Fibroblast of mammary gland (primary cell): ENCODE measurements around the gene AKAP12.

ENCODE experiments used
- DNase-seq: peaks from one replicate; pipeline ENCODE4 v3.0.0-alpha.2; 2010; ENCODE audit warnings: low read depth
- H3K4me3 ChIP-seq: 2 replicates; pipeline ENCODE4 v1.5.1; 2011; ENCODE audit warnings: low read depth, mild to moderate bottlenecking, low read length, moderate library complexity; ENCODE audit not compliant: control insufficient read depth
- TF ChIP-seq, protein P1 (sequence below): conservative IDR thresholded peaks from 2 replicates; pipeline ENCODE4 v1.5.1; 2011; ENCODE audit warnings: low read depth, low read length, inconsistent platforms; ENCODE audit not compliant: control insufficient read depth, insufficient read depth

The AKAP12 gene

DNA sequence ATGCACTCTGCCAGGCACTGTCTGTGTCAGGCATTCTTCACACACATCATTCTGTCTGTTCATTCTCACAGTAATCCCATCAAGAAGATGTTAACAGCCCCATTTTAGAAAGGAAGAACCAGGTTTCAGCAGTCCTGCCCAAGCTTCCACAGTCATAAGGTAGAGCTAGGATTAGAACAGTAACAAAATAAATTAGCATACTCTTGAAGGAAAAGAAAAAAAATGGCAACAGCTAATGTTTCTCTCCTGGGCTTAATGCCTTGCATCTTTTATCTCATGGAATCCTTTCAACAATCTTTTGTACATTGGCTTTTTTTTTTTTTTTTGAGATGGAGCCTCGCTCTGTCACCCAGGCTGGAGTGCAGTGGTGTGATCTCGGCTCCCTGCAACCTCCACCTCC lies 32.1 kb upstream of the AKAP12 start:
- no peak for DNase-seq
- TF ChIP-seq, protein P1, sequence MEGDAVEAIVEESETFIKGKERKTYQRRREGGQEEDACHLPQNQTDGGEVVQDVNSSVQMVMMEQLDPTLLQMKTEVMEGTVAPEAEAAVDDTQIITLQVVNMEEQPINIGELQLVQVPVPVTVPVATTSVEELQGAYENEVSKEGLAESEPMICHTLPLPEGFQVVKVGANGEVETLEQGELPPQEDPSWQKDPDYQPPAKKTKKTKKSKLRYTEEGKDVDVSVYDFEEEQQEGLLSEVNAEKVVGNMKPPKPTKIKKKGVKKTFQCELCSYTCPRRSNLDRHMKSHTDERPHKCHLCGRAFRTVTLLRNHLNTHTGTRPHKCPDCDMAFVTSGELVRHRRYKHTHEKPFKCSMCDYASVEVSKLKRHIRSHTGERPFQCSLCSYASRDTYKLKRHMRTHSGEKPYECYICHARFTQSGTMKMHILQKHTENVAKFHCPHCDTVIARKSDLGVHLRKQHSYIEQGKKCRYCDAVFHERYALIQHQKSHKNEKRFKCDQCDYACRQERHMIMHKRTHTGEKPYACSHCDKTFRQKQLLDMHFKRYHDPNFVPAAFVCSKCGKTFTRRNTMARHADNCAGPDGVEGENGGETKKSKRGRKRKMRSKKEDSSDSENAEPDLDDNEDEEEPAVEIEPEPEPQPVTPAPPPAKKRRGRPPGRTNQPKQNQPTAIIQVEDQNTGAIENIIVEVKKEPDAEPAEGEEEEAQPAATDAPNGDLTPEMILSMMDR = no peak
- H3K4me3 ChIP-seq = no peak overlapping the region

DNA sequence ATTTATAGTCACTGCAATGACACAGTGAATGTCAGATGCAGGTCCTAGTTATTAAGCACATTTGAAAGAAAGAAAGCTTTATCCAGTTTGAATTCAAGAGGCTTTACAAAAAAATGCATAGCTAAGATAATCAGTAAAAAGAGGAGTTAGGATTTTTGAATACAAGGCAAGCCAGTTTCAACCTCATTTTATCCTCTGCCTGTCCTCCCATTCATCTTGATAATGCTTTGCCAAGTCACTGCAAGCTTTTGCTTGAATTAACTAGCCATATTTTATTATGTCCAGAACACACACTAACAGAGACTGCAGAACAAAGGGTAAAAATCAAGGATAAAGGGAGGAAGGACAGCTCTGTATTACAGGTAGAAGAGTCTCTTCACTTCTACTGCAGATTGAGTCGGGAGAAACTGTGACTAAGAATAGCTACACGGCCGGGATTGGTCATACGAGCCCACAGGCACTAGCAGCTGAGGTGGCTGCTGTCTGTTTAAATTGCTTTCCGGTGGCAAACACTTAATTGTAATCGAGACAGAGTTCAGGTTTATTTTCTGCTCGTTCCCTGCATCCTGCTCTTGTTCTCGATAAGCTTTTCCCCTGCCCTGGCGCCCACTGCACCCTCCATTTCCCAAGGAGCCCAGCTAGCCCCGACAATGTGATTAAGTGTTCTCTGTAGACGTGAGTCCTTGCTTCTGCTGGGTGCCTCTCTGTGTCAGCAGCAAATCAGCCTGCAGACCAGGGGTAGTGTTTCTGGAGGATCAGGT lies 30.5 kb upstream of the AKAP12 start:
- DNase-seq = peak; percentile 23
- H3K4me3 ChIP-seq = no peak overlapping the region
- TF ChIP-seq, protein P1 = no peak

DNA sequence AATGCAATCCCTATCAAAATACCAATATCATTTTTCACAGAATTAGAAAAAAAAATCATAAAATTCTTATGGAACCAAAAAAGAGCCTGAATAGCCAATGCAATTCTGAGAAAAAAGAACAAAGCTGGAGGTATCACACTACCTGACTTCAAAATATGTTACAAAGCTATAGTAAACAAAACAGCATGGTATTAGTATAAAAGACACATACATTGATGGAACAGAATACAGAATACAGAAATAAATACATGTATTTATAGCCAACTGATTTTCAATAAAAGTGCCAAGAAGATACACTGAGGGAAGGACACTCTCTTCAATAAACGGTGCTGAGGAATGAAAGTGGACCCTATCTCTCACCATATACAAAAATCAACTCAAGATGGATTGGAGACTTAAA lies 28.7 kb upstream of the AKAP12 start:
- no peak overlapping the region for H3K4me3 ChIP-seq
- TF ChIP-seq, protein P1 = no peak
- no peak for DNase-seq

DNA sequence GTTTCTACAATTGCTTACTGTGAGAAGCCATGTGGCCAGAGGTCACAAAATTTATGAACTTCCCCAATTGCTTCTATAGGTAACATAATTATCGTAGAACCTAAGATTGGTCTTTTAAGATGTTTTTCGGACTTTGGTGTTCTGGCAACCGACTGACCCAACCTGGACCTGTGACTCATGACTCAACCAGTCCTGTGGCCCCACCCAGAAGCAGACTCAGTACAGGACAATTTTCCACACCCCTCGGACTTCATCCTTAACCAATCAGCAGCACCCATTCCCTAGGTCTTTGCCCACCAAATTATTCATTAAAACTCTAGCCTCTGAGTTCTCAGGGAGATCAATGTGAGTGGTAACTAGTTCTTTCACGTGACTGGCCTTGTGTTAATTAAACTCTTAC lies 26.4 kb upstream of the AKAP12 start:
- H3K4me3 ChIP-seq = no peak overlapping the region
- DNase-seq = no peak
- TF ChIP-seq, protein P1 = no peak

DNA sequence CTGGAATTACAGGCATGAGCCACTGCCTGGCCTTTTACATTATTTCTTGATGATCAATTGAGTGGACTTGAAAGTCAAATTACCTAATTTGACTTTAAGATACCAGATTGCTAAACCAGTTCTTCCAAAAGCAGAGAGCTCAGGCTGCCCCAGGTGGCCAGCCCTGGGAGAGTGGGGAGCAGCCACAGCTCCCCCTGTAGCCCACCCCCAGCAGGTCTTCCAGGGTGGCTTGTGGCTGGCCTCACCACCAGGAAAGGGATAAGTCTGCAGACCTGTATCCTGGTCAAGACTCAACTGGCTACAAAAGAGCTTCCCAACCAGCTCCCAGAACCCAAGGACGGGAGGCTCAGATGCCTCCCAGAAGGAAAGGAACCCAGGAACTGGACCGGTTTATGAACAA lies 23.8 kb upstream of the AKAP12 start:
- TF ChIP-seq, protein P1 = no peak
- no peak for DNase-seq
- no peak overlapping the region for H3K4me3 ChIP-seq

DNA sequence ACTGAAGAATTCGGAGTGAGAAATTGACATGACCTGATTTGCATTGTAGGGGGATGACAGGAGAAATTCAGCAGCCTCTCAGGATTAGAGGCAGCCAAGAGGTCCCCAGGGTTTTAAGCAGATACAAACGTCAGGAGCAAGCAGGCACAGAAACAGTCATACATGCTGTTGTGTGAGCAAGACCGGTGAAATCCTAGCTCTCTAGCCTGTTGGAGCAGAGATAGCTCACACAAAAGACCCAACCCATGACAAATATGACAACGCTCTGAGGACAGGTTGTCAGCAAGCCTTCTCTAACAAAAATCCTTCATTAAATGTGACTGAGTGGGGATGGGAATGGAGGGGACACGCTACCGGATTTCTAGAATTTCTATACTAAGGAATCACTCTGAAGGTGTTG lies 23.0 kb upstream of the AKAP12 start:
- no peak for DNase-seq
- no peak overlapping the region for H3K4me3 ChIP-seq
- TF ChIP-seq, protein P1 = no peak
